Lower lobe of right lung (tissue), 2 donors: ENCODE measurements around the gene C10orf88. TPM values are rescaled to one million over a fixed set of nuclear protein-coding genes. Genes with fewer than 3 reads are reported as not detected.

ENCODE experiments used
- ATAC-seq, 2 donors: fragments of 200-7000 bp; cut with Tn5 transposase; one replicate each; pipeline ENCODE4 v1.9.1; 2020 to 2022; ENCODE audit warnings: mild to moderate bottlenecking in 2 of 2, moderate library complexity in 2 of 2
- DNase-seq: peaks from one replicate; pipeline ENCODE4 v3.0.0-alpha.2; 2020
- H3K27ac ChIP-seq: fragments of 200-600 bp; one replicate; pipeline ENCODE4 v1.8.0; 2022
- H3K27me3 ChIP-seq: fragments of 200-600 bp; one replicate; pipeline ENCODE4 v1.8.0; 2022; ENCODE audit warnings: low read depth
- H3K36me3 ChIP-seq: fragments of 200-600 bp; one replicate; pipeline ENCODE4 v1.8.0; 2022; ENCODE audit warnings: mild to moderate bottlenecking
- H3K4me1 ChIP-seq: fragments of 200-600 bp; one replicate; pipeline ENCODE4 v1.8.0; 2022
- H3K4me3 ChIP-seq: fragments of 200-600 bp; one replicate; pipeline ENCODE4 v1.8.0; 2022; ENCODE audit warnings: mild to moderate bottlenecking
- H3K9me3 ChIP-seq: fragments of 200-600 bp; one replicate; pipeline ENCODE4 v1.8.0; 2022
- CTCF ChIP-seq: fragments of 200-600 bp; IDR thresholded peaks from one replicate; pipeline ENCODE4 v1.8.0; 2022; ENCODE audit warnings: antibody characterized with exemption, mild to moderate bottlenecking
- intact Hi-C: fragments of 100-400 bp; cut with DNase I; formaldehyde crosslinking; loops from one replicate; pipeline ENCODE4 v1.11.0; 2022
- total RNA-seq: library from RNA; stranded (reverse); fragmentation: NEBNext Ultra II Directional; extraction: Animal tissue kit (Norgen Biotek cat#: 25700); gene quantifications from one replicate; pipeline ENCODE4 v1.2.1, GENCODE V29; 2021
- donor health status: DM: no; HTN: yes; CAD: no; lungs with severe emphysema.

The C10orf88 gene
- total RNA-seq, 1 donor from 2014 or later: 7.0 TPM

- H3K4me3 ChIP-seq: peak within 1 kb of the TSS; percentile 70
- ATAC-seq (peak; percentile 99 to 100), DNase-seq (peak; percentile 95)
- H3K9me3 ChIP-seq: no peaks in the 10 kb centered on the region
- H3K36me3 ChIP-seq: peaks cover 12% of the 10 kb centered on the region
- intact Hi-C loops: no loop called here
- H3K27ac ChIP-seq: peak within 1 kb of the TSS; percentile 96
- peak; percentile 95 for TF ChIP-seq CTCF
- no peaks in the 10 kb centered on the region for H3K27me3 ChIP-seq
- peaks cover 13% of the 10 kb centered on the region for H3K4me1 ChIP-seq
Observed at GRCh38 chr10:122980209-122981065, 26.4 kb upstream of the C10orf88 start, which contains the start of gene PSTK. TSS of gene PSTK (plus strand) at chr10:122980401. CDS start at chr10:122980480, 79 bp downstream.

GRCh38 chr10:122974543-122975064, 20.6 kb upstream of the C10orf88 start:
- no peak overlapping the region for H3K4me3 ChIP-seq
- no peak for TF ChIP-seq CTCF
- H3K36me3 ChIP-seq: no peaks in the 10 kb centered on the region
- intact Hi-C loops: no loop called here
- ATAC-seq: no peak
- DNase-seq: no peak
- H3K27me3 ChIP-seq: no peaks in the 10 kb centered on the region
- no peak overlapping the region for H3K27ac ChIP-seq
- H3K9me3 ChIP-seq: no peaks in the 10 kb centered on the region
- H3K4me1 ChIP-seq: peaks cover 2% of the 10 kb centered on the region

- no peaks in the 10 kb centered on the region for H3K36me3 ChIP-seq
- no peak overlapping the region for H3K27ac ChIP-seq
- no peaks in the 10 kb centered on the region for H3K4me1 ChIP-seq
- TF ChIP-seq CTCF: no peak
- DNase-seq: no peak
- H3K9me3 ChIP-seq: no peaks in the 10 kb centered on the region
- no peaks in the 10 kb centered on the region for H3K27me3 ChIP-seq
- no peak overlapping the region for H3K4me3 ChIP-seq
- intact Hi-C loops: no loop called here
- no peak for ATAC-seq
Observed at GRCh38 chr10:122974023-122974422, 20.0 kb upstream of the C10orf88 start.

GRCh38 chr10:122968698-122969097, 14.7 kb upstream of the C10orf88 start:
- Histone ChIP-seq H3K27me3 (no peaks in the 10 kb centered on the region), H3K9me3 (peaks cover 14% of the 10 kb centered on the region), H3K27ac (no peak overlapping the region), H3K36me3 (no peaks in the 10 kb centered on the region), H3K4me3 (no peak overlapping the region), H3K4me1 (no peaks in the 10 kb centered on the region)
- TF ChIP-seq CTCF: no peak
- intact Hi-C loops: no loop called here
- DNase-seq: no peak
- no peak for ATAC-seq

GRCh38 chr10:122966879-122967278, 12.9 kb upstream of the C10orf88 start:
- no peak for TF ChIP-seq CTCF
- intact Hi-C loops: no loop called here

More at GRCh38 chr10:122966879-122967278, 12.9 kb upstream of the C10orf88 start:
- no peaks in the 10 kb centered on the region for H3K4me1 ChIP-seq
- no peak overlapping the region for H3K4me3 ChIP-seq
- ATAC-seq: no peak
- peaks cover 14% of the 10 kb centered on the region for H3K9me3 ChIP-seq
- no peaks in the 10 kb centered on the region for H3K27me3 ChIP-seq
- DNase-seq: no peak
- no peak overlapping the region for H3K27ac ChIP-seq
- no peaks in the 10 kb centered on the region for H3K36me3 ChIP-seq
